HepG2 (cell line): ENCODE measurements around the gene HIPK2. TPM values are rescaled to one million over a fixed set of nuclear protein-coding genes. Genes with fewer than 3 reads are reported as not detected.

ENCODE experiments used
- ATAC-seq: fragments of 200-7000 bp; cut with Tn5 transposase; 3 replicates; pipeline ENCODE4 v1.9.1; 2020; ENCODE audit warnings: mild to moderate bottlenecking, moderate library complexity
- BruUV-seq: library from RNA; stranded (reverse); fragments of 400-500 nt; replicated peaks from 2 replicates; lab custom pipeline; 2021; lab: Mats Ljungman, UMichigan
- CTCF ChIA-PET: fragments of 300-600 bp; formaldehyde crosslinking; extraction: SDS; loops from one replicate; lab custom pipeline; 2021; ENCODE audit warnings: low total read pairs, inconsistent platforms, low intra/inter-chr PET ratio; lab: Yijun Ruan, JAX
- POLR2A ChIA-PET: fragments of 350-600 bp; sonication (Branson Sonifier 250); formaldehyde crosslinking; loops from one replicate; lab custom pipeline; 2020; ENCODE audit warnings: antibody characterized with exemption, inconsistent platforms; lab: Yijun Ruan, JAX
- DNase-seq: peaks from one replicate; pipeline ENCODE4 v3.0.0-alpha.2; 2015; ENCODE audit warnings: low spot score
- FAIRE-seq: peaks from 3 replicates; lab custom pipeline; 2011; peaks lifted over from hg19 to GRCh38; lab: Jason Lieb, UNC
- H2AFZ ChIP-seq: one replicate; pipeline ENCODE4 v1.6.1; 2011; ENCODE audit warnings: low read length, inconsistent platforms
- H3K27ac ChIP-seq: fragments of 300-600 bp; 3 replicates; pipeline ENCODE4 v1.8.0; 2011; ENCODE audit warnings: mixed run types, mild to moderate bottlenecking, mixed read lengths, low read length, inconsistent platforms; ENCODE audit not compliant: insufficient read depth; ENCODE audit errors: extremely low read length
- H3K27me3 ChIP-seq, 2 experiments: fragments of 200-600 bp in 1 of 2; 2 replicates in 1 of 2; 3 replicates in 1 of 2; pipeline versions ENCODE4 v1.6.0 to v1.8.0; 2011; ENCODE audit warnings: low read length in 2 of 2, mild to moderate bottlenecking in 2 of 2, moderate library complexity in 2 of 2, inconsistent platforms in 1 of 2; ENCODE audit not compliant: insufficient read depth in 2 of 2, control insufficient read depth in 1 of 2
- H3K36me3 ChIP-seq, 2 experiments: fragments of 200-600 bp in 1 of 2; replicated peaks in 1 of 2; 2 replicates in 1 of 2; 3 replicates in 1 of 2; pipeline versions ENCODE4 v1.5.1 to v1.8.0; 2011; ENCODE audit warnings: low read length in 2 of 2, inconsistent platforms in 1 of 2; ENCODE audit not compliant: insufficient read depth in 2 of 2, control insufficient read depth in 1 of 2
- H3K4me1 ChIP-seq: 2 replicates; pipeline ENCODE4 v1.5.1; 2012; ENCODE audit warnings: low read length, inconsistent platforms; ENCODE audit not compliant: insufficient read depth
- H3K4me2 ChIP-seq: 2 replicates; pipeline ENCODE4 v1.6.0; 2011; ENCODE audit warnings: low read depth, low read length, inconsistent platforms
- H3K4me3 ChIP-seq, 3 experiments: fragments of 200-600 bp in 1 of 3; sonication (generic), shearing (Covaris generic) in 1 of 3; replicated peaks in 1 of 3; 2 replicates each; pipeline ENCODE4 v1.5.1; 2011 to 2016; ENCODE audit warnings: low read length in 3 of 3, inconsistent platforms in 2 of 3, low read depth in 2 of 3, mild to moderate bottlenecking in 2 of 3, control low read depth in 1 of 3, mixed read lengths in 1 of 3; ENCODE audit not compliant: insufficient read depth in 1 of 3
- H3K79me2 ChIP-seq: one replicate; pipeline ENCODE4 v1.6.1; 2011; ENCODE audit warnings: low read length, inconsistent platforms; ENCODE audit not compliant: insufficient read depth
- H3K9ac ChIP-seq: 2 replicates; pipeline ENCODE4 v1.6.0; 2011; ENCODE audit warnings: mild to moderate bottlenecking, low read depth, low read length, inconsistent platforms; ENCODE audit not compliant: insufficient read depth
- H3K9me3 ChIP-seq: 2 replicates; pipeline ENCODE4 v1.5.1; 2012; ENCODE audit warnings: mild to moderate bottlenecking, low read length
- H4K20me1 ChIP-seq: 2 replicates; pipeline ENCODE4 v1.6.0; 2011; ENCODE audit warnings: inconsistent platforms, mild to moderate bottlenecking, low read length, moderate library complexity; ENCODE audit not compliant: insufficient read depth
- ARID3A ChIP-seq: IDR thresholded peaks from 2 replicates; pipeline ENCODE4 v1.6.1; 2012; ENCODE audit warnings: low read depth, low read length, improper control_type of control experiment
- CENPX ChIP-seq: sonication (generic); formaldehyde crosslinking; IDR thresholded peaks from 2 replicates; pipeline ENCODE4 v1.9.0; 2021; ENCODE audit warnings: mild to moderate bottlenecking, missing genetic modification reagents, moderate library complexity
- EZH2 ChIP-seq: conservative IDR thresholded peaks from 2 replicates; pipeline ENCODE4 v1.6.1; 2012; ENCODE audit warnings: mild to moderate bottlenecking, low read depth, low read length, moderate library complexity
- FOXP4 ChIP-seq: sonication (generic); formaldehyde crosslinking; IDR thresholded peaks from 2 replicates; pipeline ENCODE4 v1.4.0; 2020; ENCODE audit warnings: missing genetic modification reagents
- KAT7 ChIP-seq: IDR thresholded peaks from 2 replicates; pipeline ENCODE4 v1.6.1; 2018; ENCODE audit warnings: borderline replicate concordance, missing compliant biosample characterization
- TEAD3 ChIP-seq: optimal IDR thresholded peaks from 2 replicates; pipeline ENCODE3; 2016; ENCODE audit warnings: borderline replicate concordance
- TMF1 ChIP-seq: sonication (generic); formaldehyde crosslinking; IDR thresholded peaks from 2 replicates; pipeline ENCODE4 v1.8.1; 2022; ENCODE audit warnings: low read depth, missing genetic modification reagents
- ZBTB40 ChIP-seq, 2 experiments: fragments of 450-650 bp in 1 of 2; sonication (generic) in 1 of 2; formaldehyde crosslinking in 1 of 2; IDR thresholded peaks; 2 replicates each; pipeline versions ENCODE4 v1.6.1 to v1.8.0; 2016 to 2022; ENCODE audit warnings: antibody characterized with exemption in 1 of 2, mild to moderate bottlenecking in 1 of 2, missing genetic modification reagents in 1 of 2
- ZNF275 ChIP-seq: sonication (generic); formaldehyde crosslinking; IDR thresholded peaks from 2 replicates; pipeline ENCODE4 v1.8.0; 2022; ENCODE audit warnings: missing genetic modification reagents, mild to moderate bottlenecking, inconsistent platforms, borderline replicate concordance
- ZNF34 ChIP-seq: sonication (generic); formaldehyde crosslinking; IDR thresholded peaks from 2 replicates; pipeline ENCODE4 v1.4.0; 2020; ENCODE audit warnings: mild to moderate bottlenecking, missing genetic modification reagents, borderline replicate concordance
- WGBS: methylation state at CpG from one replicate; pipeline ENCODE4 v1.1.6; 2017; ENCODE audit warnings: low lambda C conversion rate; 5-methylcytosine and 5-hydroxymethylcytosine counted together
- in situ Hi-C: cut with HindIII; loops from 2 replicates; pipeline ENCODE4 v1.10.0; 2017; ENCODE audit warnings: low pct_unique_long_range_greater_than_20kb; ENCODE audit not compliant: extremely low pct_ligation_motif_present
- intact Hi-C: fragments of 100-400 bp; cut with micrococcal nuclease; formaldehyde crosslinking; loops from one replicate; pipeline ENCODE4 v1.10.0; 2022; ENCODE audit not compliant: unreplicated experiment
- polyA plus RNA-seq, 8 experiments: library from polyadenylated mRNA; depleted of rRNA in 3 of 8; stranded (reverse) in 7 of 8; unstranded in 1 of 8; fragments of >200 nt; fragmentation: Illumina TruSeq in 4 of 8; extraction: Trizol in 4 of 8; gene quantifications; 2 replicates each; pipeline versions ENCODE4 v1.2.1 to v1.2.3, GENCODE V29; 2011 to 2016; ENCODE audit warnings: low read depth in 4 of 8, missing spikeins in 1 of 8, mixed read lengths in 1 of 8; ENCODE audit not compliant: insufficient read depth in 1 of 8
- total RNA-seq, 5 experiments: library from RNA; depleted of rRNA; stranded (reverse); fragments of >200 nt; fragmentation: Illumina TruSeq; extraction: Trizol; gene quantifications; 2 replicates each; pipeline ENCODE4 v1.2.3, GENCODE V29; 2016; ENCODE audit warnings: low read depth in 1 of 5

The HIPK2 gene
- total and polyA plus RNA-seq, 2 of the 13 experiments (the other 11 are each of a cell fraction or from before 2014, with no cell fraction given): 14.4 to 20.2 TPM

- no peaks in the 10 kb centered on the region for H3K27me3 ChIP-seq
- no peak overlapping the region for H3K9ac ChIP-seq
- H3K4me2 ChIP-seq: no peak overlapping the region
- FAIRE-seq: no peak
- POLR2A ChIA-PET: no interaction called here
- H3K36me3 ChIP-seq: peaks cover 13 to 43% of the 10 kb centered on the region in 2 experiments; a peak in 4 of 5 replicates
- in situ Hi-C loops: no loop called here
- BruUV-seq: no TSS peak
- no peaks in the 10 kb centered on the region for H3K79me2 ChIP-seq
- ATAC-seq: no peak
- peaks cover 3% of the 10 kb centered on the region; the same call in 1 of the 2 replicates for H4K20me1 ChIP-seq
- H3K4me1 ChIP-seq: no peaks in the 10 kb centered on the region
- intact Hi-C loops: no loop called here
- H3K27ac ChIP-seq: no peak overlapping the region
- H2AFZ ChIP-seq: no peak overlapping the region
- DNase-seq: no peak
- H3K9me3 ChIP-seq: no peaks in the 10 kb centered on the region
- no peak overlapping the region for H3K4me3 ChIP-seq
- CTCF ChIA-PET: no interaction called here
- WGBS: 95% methylated on average over 9 of the region's 9 CpGs
- TF ChIP-seq CENPX (CRISPR knock-in tag) (no peak), ARID3A (no peak), ZBTB40 (IDR thresholded peaks at IDR 0.05) (no peak), ZBTB40 (CRISPR knock-in tag; IDR thresholded peaks at IDR 0.05) (no peak), EZH2 (no peak), FOXP4 (CRISPR knock-in tag) (no peak), ZNF275 (CRISPR knock-in tag) (no peak), KAT7 (CRISPR knock-in tag) (no peak), TMF1 (CRISPR knock-in tag) (no peak), ZNF34 (CRISPR knock-in tag) (no peak), TEAD3 (CRISPR knock-in tag) (no peak)
These were observed 203.9 kb downstream of the HIPK2 start for GRCh38 chr7:139573871-139574270.
